Brain microvascular endothelial cell (primary cell): Measurements from ENCODE around the gene ZFAND3.

ENCODE experiments used
- DNase-seq: peaks from one replicate; pipeline ENCODE4 v3.0.0-alpha.2; 2020
- H3K27ac ChIP-seq: fragments of 250-450 bp; sonication (Bioruptor Pico); 2 replicates; pipeline ENCODE4 v1.5.1; 2020; ENCODE audit warnings: mild to moderate bottlenecking, moderate library complexity
- H3K27me3 ChIP-seq: fragments of 250-450 bp; sonication (Bioruptor Pico); replicated peaks from 2 replicates; pipeline ENCODE4 v1.5.1; 2020; ENCODE audit warnings: mild to moderate bottlenecking
- H3K36me3 ChIP-seq: fragments of 250-450 bp; sonication (Bioruptor Pico); replicated peaks from 2 replicates; pipeline ENCODE4 v1.5.1; 2020; ENCODE audit warnings: mild to moderate bottlenecking
- H3K4me3 ChIP-seq: 2 replicates; pipeline ENCODE4 v1.5.1; 2011; ENCODE audit warnings: low read depth, mild to moderate bottlenecking, control low read depth, low read length, moderate library complexity
- in situ Hi-C: cut with HindIII; loops from 2 replicates; pipeline ENCODE4 v1.10.0; 2017; ENCODE audit warnings: low sequenced_read_pairs, low pct_ligation_motif_present
- TF ChIP-seq, protein P1 (sequence below): IDR thresholded peaks from 2 replicates; pipeline ENCODE4 v1.5.1; 2011; ENCODE audit warnings: low read depth, mild to moderate bottlenecking, moderate library complexity, low read length, control low read depth, inconsistent platforms; ENCODE audit errors: missing control alignments

ZFAND3 gene

GRCh38 chr6:38141085-38141484 lies 321.6 kb downstream of the ZFAND3 start:
- no peak overlapping the region for H3K27ac ChIP-seq

DNA sequence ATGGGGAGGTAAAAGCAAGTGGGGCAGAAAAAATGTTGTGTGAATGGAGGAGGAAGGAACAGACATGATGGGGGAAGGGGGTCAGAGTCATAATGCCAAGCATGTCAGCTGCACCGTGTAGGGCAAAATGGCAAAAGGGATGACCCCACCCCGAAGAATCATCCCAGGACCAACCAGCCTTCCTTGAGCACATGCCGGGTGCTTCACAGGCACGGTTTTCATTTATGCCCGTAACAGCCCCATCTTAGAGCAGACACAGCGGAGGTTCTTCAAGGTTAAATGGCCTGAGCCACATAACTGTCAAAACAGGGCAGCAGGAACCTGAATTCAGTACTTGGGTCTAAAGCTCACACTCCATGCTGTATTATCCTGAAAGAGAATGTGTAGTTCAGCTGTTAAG lies 322.2 kb downstream of the ZFAND3 start:
- H3K4me3 ChIP-seq = no peak overlapping the region
- no peaks in the 10 kb centered on the region for H3K36me3 ChIP-seq
- DNase-seq = no peak
- TF ChIP-seq, protein P1, sequence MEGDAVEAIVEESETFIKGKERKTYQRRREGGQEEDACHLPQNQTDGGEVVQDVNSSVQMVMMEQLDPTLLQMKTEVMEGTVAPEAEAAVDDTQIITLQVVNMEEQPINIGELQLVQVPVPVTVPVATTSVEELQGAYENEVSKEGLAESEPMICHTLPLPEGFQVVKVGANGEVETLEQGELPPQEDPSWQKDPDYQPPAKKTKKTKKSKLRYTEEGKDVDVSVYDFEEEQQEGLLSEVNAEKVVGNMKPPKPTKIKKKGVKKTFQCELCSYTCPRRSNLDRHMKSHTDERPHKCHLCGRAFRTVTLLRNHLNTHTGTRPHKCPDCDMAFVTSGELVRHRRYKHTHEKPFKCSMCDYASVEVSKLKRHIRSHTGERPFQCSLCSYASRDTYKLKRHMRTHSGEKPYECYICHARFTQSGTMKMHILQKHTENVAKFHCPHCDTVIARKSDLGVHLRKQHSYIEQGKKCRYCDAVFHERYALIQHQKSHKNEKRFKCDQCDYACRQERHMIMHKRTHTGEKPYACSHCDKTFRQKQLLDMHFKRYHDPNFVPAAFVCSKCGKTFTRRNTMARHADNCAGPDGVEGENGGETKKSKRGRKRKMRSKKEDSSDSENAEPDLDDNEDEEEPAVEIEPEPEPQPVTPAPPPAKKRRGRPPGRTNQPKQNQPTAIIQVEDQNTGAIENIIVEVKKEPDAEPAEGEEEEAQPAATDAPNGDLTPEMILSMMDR = no peak
- no peak overlapping the region for H3K27ac ChIP-seq
- H3K27me3 ChIP-seq = no peaks in the 10 kb centered on the region
- in situ Hi-C loops = no loop called here

More at GRCh38 chr6:38141085-38141484, 321.6 kb downstream of the ZFAND3 start:
- Histone ChIP-seq H3K27me3 (no peaks in the 10 kb centered on the region), H3K36me3 (no peaks in the 10 kb centered on the region), H3K4me3 (no peak overlapping the region)
- in situ Hi-C loops = no loop called here
- TF ChIP-seq, protein P1 = no peak
- no peak for DNase-seq

DNA sequence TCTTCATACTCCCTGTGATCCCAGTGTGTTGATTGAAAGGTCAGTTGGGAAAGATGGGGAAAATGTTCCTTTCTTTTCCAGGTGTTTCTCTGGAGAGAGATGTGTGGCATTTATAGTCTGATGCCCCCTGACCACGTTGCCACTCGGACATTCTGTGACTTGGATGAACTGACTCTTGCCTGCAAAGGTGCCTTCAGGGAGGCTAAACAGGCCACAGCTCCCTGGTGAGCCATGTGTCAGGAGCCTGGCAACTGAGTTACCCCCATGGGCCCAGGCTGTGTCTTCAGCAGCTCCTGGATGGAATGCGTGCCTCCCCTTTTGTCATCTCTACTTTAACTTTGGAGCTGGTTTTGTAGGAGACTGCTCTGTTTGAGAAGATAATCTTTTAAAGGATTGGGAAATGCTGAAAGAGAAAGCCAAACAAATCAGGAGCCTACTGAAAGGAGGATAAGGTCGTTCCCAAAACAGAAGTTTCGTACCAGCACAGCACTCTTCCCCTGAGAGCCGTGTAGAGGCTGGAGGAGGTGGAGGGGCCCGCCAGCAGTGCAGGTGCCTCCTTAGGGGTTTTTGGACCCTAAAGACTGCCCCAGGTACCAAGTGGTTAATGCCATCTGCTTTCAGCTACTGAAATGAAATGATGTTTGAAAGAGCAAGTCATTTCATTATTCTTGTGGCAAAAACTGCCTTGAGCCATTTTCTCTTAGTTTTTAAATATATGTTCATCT lies 322.8 kb downstream of the ZFAND3 start:
- Histone ChIP-seq H3K36me3 (no peaks in the 10 kb centered on the region), H3K4me3 (no peak overlapping the region), H3K27me3 (no peaks in the 10 kb centered on the region), H3K27ac (no peak overlapping the region)
- TF ChIP-seq, protein P1 = no peak
- DNase-seq = no peak
- in situ Hi-C loops = no loop called here

DNA sequence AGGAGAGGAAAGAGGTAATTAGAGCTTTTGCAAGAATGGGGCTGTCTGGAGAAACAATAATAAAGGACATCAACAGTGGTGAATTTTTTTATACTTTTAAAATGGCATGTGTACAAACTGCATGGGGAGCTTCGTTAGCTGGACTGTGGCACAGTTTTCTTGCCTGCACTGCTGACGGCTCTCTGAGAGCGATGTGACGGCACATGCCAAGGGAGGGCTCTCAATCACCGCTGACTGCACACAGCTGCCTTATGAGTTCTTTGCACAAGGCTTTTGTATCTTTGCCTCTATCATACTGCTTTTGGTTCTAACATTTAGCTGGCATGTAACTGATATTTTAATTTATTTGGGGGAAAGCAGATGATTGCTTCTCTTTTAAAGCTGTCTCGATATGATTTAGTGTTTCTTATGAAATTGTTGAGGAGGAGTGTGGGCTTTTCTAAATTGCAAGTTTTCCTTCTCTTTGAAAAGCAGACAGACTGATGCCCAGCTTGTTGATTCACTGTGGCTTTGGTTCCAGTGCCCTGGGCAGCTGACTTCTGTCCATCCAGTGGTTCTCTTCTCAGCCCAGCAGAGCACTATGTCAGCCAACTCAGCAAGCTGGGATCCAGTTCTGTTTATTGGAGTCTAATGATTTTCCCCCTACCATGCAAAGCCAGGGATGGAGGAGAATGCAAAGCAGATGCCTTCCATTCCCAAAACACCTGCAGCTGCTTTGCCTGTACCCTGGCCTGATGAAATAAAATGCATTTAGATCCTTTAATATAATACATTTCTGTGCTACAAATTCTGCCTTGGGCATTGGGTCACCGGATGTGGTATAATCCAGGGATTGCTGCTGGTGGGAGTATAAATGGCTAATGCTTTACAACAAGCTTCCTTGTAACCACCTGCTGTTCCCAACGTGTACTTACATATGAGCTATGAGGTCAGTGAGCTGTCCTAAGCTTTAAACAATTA lies 323.9 kb downstream of the ZFAND3 start:
- in situ Hi-C loops = no loop called here
- Histone ChIP-seq H3K36me3 (no peaks in the 10 kb centered on the region), H3K27ac (no peak overlapping the region), H3K4me3 (no peak overlapping the region), H3K27me3 (no peaks in the 10 kb centered on the region)
- TF ChIP-seq, protein P1 = no peak
- DNase-seq = no peak

GRCh38 chr6:38144365-38144945 lies 324.9 kb downstream of the ZFAND3 start:
- no peaks in the 10 kb centered on the region for H3K27me3 ChIP-seq
- no peak overlapping the region for H3K27ac ChIP-seq
- H3K36me3 ChIP-seq = no peaks in the 10 kb centered on the region
- no peak for DNase-seq
- TF ChIP-seq, protein P1 = no peak
- H3K4me3 ChIP-seq = no peak overlapping the region
- in situ Hi-C loops = no loop called here
